ENCODE measurements around the gene GTF2IRD1.

- no peak for TF ChIP-seq CTCF (conservative IDR thresholded peaks at IDR 0.05; ENCODE audit: low read depth, low read length)
- no peak for TF ChIP-seq EZH2 (IDR thresholded peaks at IDR 0.05; ENCODE audit: low read length, unreplicated experiment)
- no peak for TF ChIP-seq EZH2phosphoT487 (IDR thresholded peaks at IDR 0.05; ENCODE audit: borderline replicate concordance, low read length)
Observed at GRCh38 chr7:74623135-74623534, 169.4 kb downstream of the GTF2IRD1 start.

Measured in PC-3 (cell line).